K562 (cell line): ENCODE measurements around the gene FASN. TPM values are rescaled to one million over a fixed set of nuclear protein-coding genes. Genes with fewer than 3 reads are reported as not detected.

Experiments
- BDP1 ChIP-seq: IDR thresholded peaks from 3 replicates; pipeline ENCODE4 v1.6.1; 2011; ENCODE audit not compliant: insufficient read length, insufficient read depth
- CREB1 ChIP-seq, 2 experiments: sonication (generic) in 1 of 2; formaldehyde crosslinking in 1 of 2; IDR thresholded peaks; 2 replicates each; pipeline versions ENCODE4 v1.6.1 to v1.8.0; 2012 to 2022; ENCODE audit warnings: inconsistent platforms in 1 of 2, mild to moderate bottlenecking in 1 of 2, missing genetic modification reagents in 1 of 2, moderate library complexity in 1 of 2
- ESRRB ChIP-seq: fragments of 250-450 bp; sonication (Bioruptor Pico); IDR thresholded peaks from 2 replicates; pipeline ENCODE4 v1.5.0; 2020; ENCODE audit warnings: mild to moderate bottlenecking, moderate library complexity, borderline replicate concordance
- GATAD2B ChIP-seq: fragments of 450-650 bp; IDR thresholded peaks from 2 replicates; pipeline ENCODE4 v1.6.1; 2017; ENCODE audit warnings: mild to moderate bottlenecking, borderline replicate concordance
- HOXB6 ChIP-seq: fragments of 250-450 bp; sonication (Bioruptor Pico); IDR thresholded peaks from 2 replicates; pipeline ENCODE4 v1.5.1; 2022; ENCODE audit warnings: mild to moderate bottlenecking, borderline replicate concordance
- JUND ChIP-seq, 2 experiments: IDR thresholded peaks; 2 replicates in 1 of 2; 3 replicates in 1 of 2; pipeline ENCODE4 v1.6.1; 2011; ENCODE audit warnings: borderline replicate concordance in 2 of 2, low read depth in 2 of 2, low read length in 2 of 2, improper control_type of control experiment in 1 of 2, missing biosample characterization in 1 of 2, missing genetic modification characterization in 1 of 2, missing genetic modification reagents in 1 of 2
- MAFK ChIP-seq: IDR thresholded peaks from 2 replicates; pipeline ENCODE4 v1.6.1; 2011; ENCODE audit warnings: low read length, improper control_type of control experiment
- MTA1 ChIP-seq: fragments of 450-650 bp; IDR thresholded peaks from 2 replicates; pipeline ENCODE4 v1.6.1; 2017; ENCODE audit warnings: borderline replicate concordance
- PML ChIP-seq: IDR thresholded peaks from 2 replicates; pipeline ENCODE4 v1.6.1; 2012; ENCODE audit warnings: low read length, inconsistent platforms
- POLR2A ChIP-seq: fragments of 450-650 bp; conservative IDR thresholded peaks from 2 replicates; pipeline ENCODE4 v1.6.1; 2016
- SAFB2 ChIP-seq: fragments of 200-400 bp; formaldehyde crosslinking; IDR thresholded peaks from 2 replicates; pipeline ENCODE4 v1.6.1; 2018; ENCODE audit warnings: borderline replicate concordance, low read length, low read depth, moderate library complexity; ENCODE audit not compliant: severe bottlenecking
- SPI1 ChIP-seq: IDR thresholded peaks from 2 replicates; pipeline ENCODE4 v1.6.1; 2011; ENCODE audit warnings: low read depth, low read length, control low read depth, borderline replicate concordance
- SUPT5H ChIP-seq: fragments of 450-650 bp; IDR thresholded peaks from 2 replicates; pipeline ENCODE4 v1.6.1; 2016
- ZKSCAN3 ChIP-seq: fragments of 250-450 bp; sonication (Bioruptor Pico); IDR thresholded peaks from 2 replicates; pipeline ENCODE4 v1.4.0; 2020
- polyA plus RNA-seq, 8 experiments: library from polyadenylated mRNA; depleted of rRNA in 4 of 8; stranded (reverse) in 5 of 8; unstranded in 3 of 8; fragments of >200 nt; fragmentation: Nextera tagmentation in 2 of 8; fragmentation: Illumina TruSeq in 1 of 8; extraction: Ambion mirVana in 2 of 8; extraction: Trizol in 1 of 8; gene quantifications; 2 replicates each; pipeline versions ENCODE4 v1.2.1 to v1.2.3, GENCODE V29; 2011 to 2014; ENCODE audit warnings: inconsistent platforms in 1 of 8, missing spikeins in 1 of 8
- total RNA-seq, 7 experiments: library from RNA; depleted of rRNA in 6 of 7; stranded (reverse); fragments of >200 nt in 6 of 7; fragmentation: Illumina TruSeq in 2 of 7; extraction: Trizol in 2 of 7; gene quantifications; 2 replicates each; pipeline versions ENCODE4 v1.2.1 to v1.2.3, GENCODE V29; 2011 to 2021; ENCODE audit warnings: low replicate concordance in 1 of 7
- TF ChIP-seq, protein P1 (sequence below): fragments of 450-650 bp; IDR thresholded peaks from 2 replicates; pipeline ENCODE4 v1.6.1; 2017; ENCODE audit warnings: antibody characterized with exemption, mild to moderate bottlenecking
- TF ChIP-seq, protein P2 (sequence below): fragments of 250-450 bp; sonication (Bioruptor Pico); IDR thresholded peaks from 2 replicates; pipeline ENCODE4 v1.5.0; 2021; ENCODE audit warnings: mild to moderate bottlenecking, moderate library complexity
- TF ChIP-seq, protein P3 (sequence below): fragments of 450-650 bp; formaldehyde crosslinking; IDR thresholded peaks from 2 replicates; pipeline ENCODE4 v1.4.0; 2020; ENCODE audit warnings: mild to moderate bottlenecking
- TF ChIP-seq, protein P4 (sequence below): sonication (generic); formaldehyde crosslinking; IDR thresholded peaks from 2 replicates; pipeline ENCODE4 v1.8.1; 2023; ENCODE audit warnings: mild to moderate bottlenecking, missing genetic modification reagents

FASN gene
- total and polyA plus RNA-seq, 9 of the 15 experiments (the other 6 are each of a cell fraction or from before 2014, with no cell fraction given): 0.15 to 663 (median 49.9) TPM

DNA sequence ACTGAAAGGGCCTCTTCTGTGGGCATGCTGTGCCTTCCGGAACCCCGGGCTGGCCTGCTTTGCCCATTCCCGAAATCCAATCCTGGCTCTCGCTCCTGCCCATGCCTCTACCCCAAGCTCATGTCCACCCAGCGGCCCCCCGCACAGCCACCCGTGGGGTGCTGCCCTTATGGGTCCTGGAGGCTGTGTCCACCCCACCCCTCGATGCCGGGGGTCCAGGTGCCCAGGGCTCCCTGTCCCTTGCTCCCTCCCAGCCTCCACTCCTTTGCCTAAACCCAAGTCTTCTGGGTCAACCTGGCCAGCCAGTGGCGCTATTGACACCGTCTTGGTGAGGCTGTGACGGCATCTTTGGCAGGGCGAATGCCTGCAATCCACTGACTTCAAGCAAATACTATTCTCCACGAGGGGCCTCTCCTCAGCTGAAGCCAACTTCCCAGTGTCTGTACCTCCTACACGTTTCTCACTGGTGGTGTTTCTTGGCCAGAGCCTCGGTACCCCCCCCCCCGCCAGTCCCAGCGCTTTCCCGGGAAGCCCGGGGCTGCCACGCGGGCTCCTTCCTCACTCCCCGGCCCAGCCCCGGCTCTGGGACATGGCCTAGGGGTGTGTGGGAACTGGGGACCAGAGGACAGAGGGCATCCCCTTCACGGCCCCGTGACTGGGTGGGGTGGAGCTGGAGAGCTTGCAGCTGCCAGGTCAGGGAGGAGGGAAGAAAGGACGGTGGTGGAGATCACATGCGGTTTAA, 20.2 kb downstream of the FASN start (continued):
- TF ChIP-seq, protein P1, sequence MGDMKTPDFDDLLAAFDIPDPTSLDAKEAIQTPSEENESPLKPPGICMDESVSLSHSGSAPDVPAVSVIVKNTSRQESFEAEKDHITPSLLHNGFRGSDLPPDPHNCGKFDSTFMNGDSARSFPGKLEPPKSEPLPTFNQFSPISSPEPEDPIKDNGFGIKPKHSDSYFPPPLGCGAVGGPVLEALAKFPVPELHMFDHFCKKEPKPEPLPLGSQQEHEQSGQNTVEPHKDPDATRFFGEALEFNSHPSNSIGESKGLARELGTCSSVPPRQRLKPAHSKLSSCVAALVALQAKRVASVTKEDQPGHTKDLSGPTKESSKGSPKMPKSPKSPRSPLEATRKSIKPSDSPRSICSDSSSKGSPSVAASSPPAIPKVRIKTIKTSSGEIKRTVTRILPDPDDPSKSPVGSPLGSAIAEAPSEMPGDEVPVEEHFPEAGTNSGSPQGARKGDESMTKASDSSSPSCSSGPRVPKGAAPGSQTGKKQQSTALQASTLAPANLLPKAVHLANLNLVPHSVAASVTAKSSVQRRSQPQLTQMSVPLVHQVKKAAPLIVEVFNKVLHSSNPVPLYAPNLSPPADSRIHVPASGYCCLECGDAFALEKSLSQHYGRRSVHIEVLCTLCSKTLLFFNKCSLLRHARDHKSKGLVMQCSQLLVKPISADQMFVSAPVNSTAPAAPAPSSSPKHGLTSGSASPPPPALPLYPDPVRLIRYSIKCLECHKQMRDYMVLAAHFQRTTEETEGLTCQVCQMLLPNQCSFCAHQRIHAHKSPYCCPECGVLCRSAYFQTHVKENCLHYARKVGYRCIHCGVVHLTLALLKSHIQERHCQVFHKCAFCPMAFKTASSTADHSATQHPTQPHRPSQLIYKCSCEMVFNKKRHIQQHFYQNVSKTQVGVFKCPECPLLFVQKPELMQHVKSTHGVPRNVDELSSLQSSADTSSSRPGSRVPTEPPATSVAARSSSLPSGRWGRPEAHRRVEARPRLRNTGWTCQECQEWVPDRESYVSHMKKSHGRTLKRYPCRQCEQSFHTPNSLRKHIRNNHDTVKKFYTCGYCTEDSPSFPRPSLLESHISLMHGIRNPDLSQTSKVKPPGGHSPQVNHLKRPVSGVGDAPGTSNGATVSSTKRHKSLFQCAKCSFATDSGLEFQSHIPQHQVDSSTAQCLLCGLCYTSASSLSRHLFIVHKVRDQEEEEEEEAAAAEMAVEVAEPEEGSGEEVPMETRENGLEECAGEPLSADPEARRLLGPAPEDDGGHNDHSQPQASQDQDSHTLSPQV: no peak
- TF ChIP-seq, protein P2, sequence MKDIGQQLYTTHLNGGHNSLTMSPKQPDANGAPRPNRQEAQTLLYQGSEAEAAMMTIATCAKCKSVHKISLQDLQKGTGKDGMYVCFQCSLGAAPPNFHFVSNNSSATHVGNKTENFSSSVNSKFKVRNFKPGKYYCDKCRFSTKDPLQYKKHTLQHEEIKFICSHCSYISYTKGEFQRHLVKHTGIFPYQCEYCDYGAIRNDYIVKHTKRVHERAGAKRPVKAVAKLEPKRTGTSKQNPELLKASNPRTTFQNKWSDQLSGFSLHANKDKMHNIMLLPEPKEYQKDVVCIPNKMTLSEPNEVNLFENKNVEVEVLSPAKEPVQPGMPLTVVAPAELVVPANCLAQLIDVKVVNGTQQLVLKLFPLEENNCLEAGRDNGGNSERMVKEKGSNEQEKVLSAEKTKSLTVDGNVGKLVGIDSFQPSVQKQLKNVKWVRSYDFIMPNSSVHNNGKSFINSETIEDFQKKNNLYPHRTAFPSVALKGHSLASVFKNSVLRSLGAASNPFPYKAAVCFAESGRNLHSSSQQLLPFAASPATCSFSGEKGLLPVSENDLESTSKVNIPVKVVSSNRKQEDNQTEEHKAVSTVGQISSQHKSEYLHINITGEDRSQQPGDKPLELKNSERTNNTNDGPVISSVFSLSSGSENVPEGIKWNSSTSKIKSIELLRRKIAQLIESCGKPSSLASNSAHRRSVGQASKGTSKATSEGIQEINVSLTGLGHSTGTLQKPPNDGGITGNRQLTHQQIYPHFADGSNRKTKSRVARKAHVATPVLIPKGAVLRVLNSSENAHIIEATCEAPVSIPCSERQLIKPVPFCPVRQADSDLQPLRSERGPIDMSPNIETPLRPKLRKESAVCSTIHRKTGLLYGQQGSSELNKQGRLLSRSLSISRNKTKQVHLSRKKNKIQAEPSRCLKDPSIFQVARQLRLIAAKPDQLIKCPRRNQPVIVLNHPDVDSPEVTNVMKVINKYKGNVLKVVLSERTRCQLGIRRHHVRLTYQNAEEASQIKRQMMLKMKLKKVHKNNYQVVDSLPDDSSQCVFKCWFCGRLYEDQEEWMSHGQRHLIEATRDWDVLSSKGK (CRISPR knock-in tag): no peak
- TF ChIP-seq ZKSCAN3 (no peak), POLR2A (peak; percentile 79), ESRRB (CRISPR knock-in tag) (0 out of 2 replicates have a peak, but pooled peaks have one; percentile 56), BDP1 (no peak), CREB1 (IDR thresholded peaks at IDR 0.05) (0 out of 2 replicates have a peak, but pooled peaks have one; percentile 12), CREB1 (CRISPR knock-in tag; IDR thresholded peaks at IDR 0.05) (no peak), SAFB2 (no peak), MAFK (no peak), GATAD2B (no peak), HOXB6 (CRISPR knock-in tag) (no peak), JUND (IDR thresholded peaks at IDR 0.05; ENCODE audit: borderline replicate concordance, low read depth, low read length) (no peak), JUND (tag; IDR thresholded peaks at IDR 0.05; ENCODE audit: borderline replicate concordance, low read depth, low read length) (no peak), SUPT5H (peak; percentile 83), PML (no peak), MTA1 (no peak), SPI1 (no peak)
- TF ChIP-seq, protein P3, sequence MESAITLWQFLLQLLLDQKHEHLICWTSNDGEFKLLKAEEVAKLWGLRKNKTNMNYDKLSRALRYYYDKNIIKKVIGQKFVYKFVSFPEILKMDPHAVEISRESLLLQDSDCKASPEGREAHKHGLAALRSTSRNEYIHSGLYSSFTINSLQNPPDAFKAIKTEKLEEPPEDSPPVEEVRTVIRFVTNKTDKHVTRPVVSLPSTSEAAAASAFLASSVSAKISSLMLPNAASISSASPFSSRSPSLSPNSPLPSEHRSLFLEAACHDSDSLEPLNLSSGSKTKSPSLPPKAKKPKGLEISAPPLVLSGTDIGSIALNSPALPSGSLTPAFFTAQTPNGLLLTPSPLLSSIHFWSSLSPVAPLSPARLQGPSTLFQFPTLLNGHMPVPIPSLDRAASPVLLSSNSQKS (CRISPR knock-in tag): no peak
- TF ChIP-seq, protein P4, sequence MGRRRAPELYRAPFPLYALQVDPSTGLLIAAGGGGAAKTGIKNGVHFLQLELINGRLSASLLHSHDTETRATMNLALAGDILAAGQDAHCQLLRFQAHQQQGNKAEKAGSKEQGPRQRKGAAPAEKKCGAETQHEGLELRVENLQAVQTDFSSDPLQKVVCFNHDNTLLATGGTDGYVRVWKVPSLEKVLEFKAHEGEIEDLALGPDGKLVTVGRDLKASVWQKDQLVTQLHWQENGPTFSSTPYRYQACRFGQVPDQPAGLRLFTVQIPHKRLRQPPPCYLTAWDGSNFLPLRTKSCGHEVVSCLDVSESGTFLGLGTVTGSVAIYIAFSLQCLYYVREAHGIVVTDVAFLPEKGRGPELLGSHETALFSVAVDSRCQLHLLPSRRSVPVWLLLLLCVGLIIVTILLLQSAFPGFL (CRISPR knock-in tag): no peak
